Activated CD8-positive, alpha-beta T cell treated with anti-CD3 and anti-CD28 coated beads for 36 hours (primary cell): Measurements from ENCODE around the gene CTSZ. TPM values are rescaled to one million over a fixed set of nuclear protein-coding genes. Genes with fewer than 3 reads are reported as not detected.

ENCODE experiments used
- ATAC-seq: fragments of 200-7000 bp; cut with Tn5 transposase; one replicate; pipeline ENCODE4 v1.10.0; 2021; ENCODE audit warnings: mild to moderate bottlenecking, moderate library complexity
- CTCF ChIA-PET: fragments of 350-600 bp; sonication (Branson Sonifier 250); formaldehyde crosslinking; loops from one replicate; lab custom pipeline; 2021; ENCODE audit warnings: antibody characterized with exemption; lab: Charles Lee
- POLR2A ChIA-PET: fragments of 350-600 bp; sonication (Branson Sonifier 250); formaldehyde crosslinking; loops from one replicate; lab custom pipeline; 2021; ENCODE audit warnings: antibody characterized with exemption; lab: Charles Lee
- DNase-seq: peaks from one replicate; pipeline ENCODE4 v3.0.0-alpha.2; 2020
- H3K27ac Mint-ChIP-seq: one replicate; pipeline ENCODE4 v1.8.0; 2021; ENCODE audit warnings: mild to moderate bottlenecking, mixed read lengths
- H3K27me3 Mint-ChIP-seq: one replicate; pipeline ENCODE4 v1.8.0; 2021; ENCODE audit warnings: mixed read lengths
- H3K36me3 Mint-ChIP-seq: one replicate; pipeline ENCODE4 v1.8.0; 2021; ENCODE audit warnings: low read depth, mixed read lengths
- H3K4me1 Mint-ChIP-seq: one replicate; pipeline ENCODE4 v1.8.0; 2021; ENCODE audit warnings: low read depth, mixed read lengths
- H3K4me3 Mint-ChIP-seq: one replicate; pipeline ENCODE4 v1.8.0; 2021; ENCODE audit warnings: mild to moderate bottlenecking, moderate library complexity, mixed read lengths
- H3K9me3 Mint-ChIP-seq: one replicate; pipeline ENCODE4 v1.8.0; 2021; ENCODE audit warnings: mixed read lengths
- intact Hi-C: fragments of 100-400 bp; cut with micrococcal nuclease; formaldehyde crosslinking; loops from one replicate; pipeline ENCODE4 v1.10.0; 2022
- total RNA-seq, 2 experiments: library from RNA; stranded (reverse); gene quantifications; one replicate each; pipeline ENCODE4 v1.2.3, GENCODE V29; 2021
- TF ChIP-seq, protein P1 (sequence below): fragments of 200-600 bp; IDR thresholded peaks from one replicate; pipeline ENCODE4 v1.8.0; 2022; ENCODE audit warnings: antibody characterized with exemption, mild to moderate bottlenecking

Gene CTSZ
- total RNA-seq, 2 experiments from 2014 or later, result 17.9 to 18.4 TPM

DNA sequence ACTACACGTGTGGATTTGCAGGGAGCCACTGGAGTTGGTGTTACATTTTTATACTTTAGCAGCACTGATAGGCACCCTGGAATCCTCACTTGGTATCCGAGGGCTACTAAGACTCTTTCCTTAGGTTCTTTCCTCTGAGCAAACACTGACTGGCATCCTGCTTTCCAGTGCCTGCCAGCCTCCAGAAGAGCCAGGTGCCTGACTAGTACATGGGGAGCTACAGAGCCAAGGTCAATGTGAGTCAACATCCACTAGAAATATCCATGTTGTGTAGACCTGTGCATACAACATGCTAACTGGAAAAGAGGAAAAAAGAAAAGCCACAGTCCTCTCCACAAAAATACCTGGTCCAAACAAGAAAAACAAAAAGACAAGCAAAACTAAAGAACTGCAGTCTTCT lies 18.0 kb upstream of the CTSZ start:
- intact Hi-C loops, result no loop called here
- CTCF ChIA-PET, result interaction anchor here (1.3 kb wide), 1 partner anchor 8 kb away, joined by 4 read pairs; no protein-coding TSS in a partner anchor
- POLR2A ChIA-PET, result interaction anchor here (1.2 kb wide), 1 partner anchor 11 kb away, joined by 3 read pairs; no protein-coding TSS in a partner anchor
- no peaks in the 10 kb centered on the region for H3K27me3 Mint-ChIP-seq
- peaks cover 52% of the 10 kb centered on the region for H3K4me1 Mint-ChIP-seq
- ATAC-seq (no peak), DNase-seq (no peak)
- H3K9me3 Mint-ChIP-seq, result no peaks in the 10 kb centered on the region
- H3K27ac Mint-ChIP-seq, result no peak overlapping the region
- H3K36me3 Mint-ChIP-seq, result peaks cover 51% of the 10 kb centered on the region
- TF ChIP-seq, protein P1, sequence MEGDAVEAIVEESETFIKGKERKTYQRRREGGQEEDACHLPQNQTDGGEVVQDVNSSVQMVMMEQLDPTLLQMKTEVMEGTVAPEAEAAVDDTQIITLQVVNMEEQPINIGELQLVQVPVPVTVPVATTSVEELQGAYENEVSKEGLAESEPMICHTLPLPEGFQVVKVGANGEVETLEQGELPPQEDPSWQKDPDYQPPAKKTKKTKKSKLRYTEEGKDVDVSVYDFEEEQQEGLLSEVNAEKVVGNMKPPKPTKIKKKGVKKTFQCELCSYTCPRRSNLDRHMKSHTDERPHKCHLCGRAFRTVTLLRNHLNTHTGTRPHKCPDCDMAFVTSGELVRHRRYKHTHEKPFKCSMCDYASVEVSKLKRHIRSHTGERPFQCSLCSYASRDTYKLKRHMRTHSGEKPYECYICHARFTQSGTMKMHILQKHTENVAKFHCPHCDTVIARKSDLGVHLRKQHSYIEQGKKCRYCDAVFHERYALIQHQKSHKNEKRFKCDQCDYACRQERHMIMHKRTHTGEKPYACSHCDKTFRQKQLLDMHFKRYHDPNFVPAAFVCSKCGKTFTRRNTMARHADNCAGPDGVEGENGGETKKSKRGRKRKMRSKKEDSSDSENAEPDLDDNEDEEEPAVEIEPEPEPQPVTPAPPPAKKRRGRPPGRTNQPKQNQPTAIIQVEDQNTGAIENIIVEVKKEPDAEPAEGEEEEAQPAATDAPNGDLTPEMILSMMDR, result no peak
- no peak overlapping the region for H3K4me3 Mint-ChIP-seq

DNA sequence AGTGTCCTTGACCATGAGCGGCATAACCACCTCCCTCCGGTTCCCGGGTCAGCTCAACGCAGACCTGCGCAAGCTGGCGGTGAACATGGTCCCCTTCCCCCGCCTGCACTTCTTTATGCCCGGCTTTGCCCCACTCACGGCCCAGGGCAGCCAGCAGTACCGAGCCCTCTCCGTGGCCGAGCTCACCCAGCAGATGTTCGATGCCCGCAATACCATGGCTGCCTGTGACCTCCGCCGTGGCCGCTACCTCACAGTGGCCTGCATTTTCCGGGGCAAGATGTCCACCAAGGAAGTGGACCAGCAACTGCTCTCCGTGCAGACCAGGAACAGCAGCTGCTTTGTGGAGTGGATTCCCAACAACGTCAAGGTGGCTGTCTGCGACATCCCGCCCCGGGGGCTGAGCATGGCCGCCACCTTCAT lies 17.1 kb upstream of the CTSZ start:
- Mint-ChIP-seq H3K4me3 (no peak overlapping the region), H3K27ac (no peak overlapping the region), H3K4me1 (peaks cover 43% of the 10 kb centered on the region), H3K9me3 (no peaks in the 10 kb centered on the region), H3K27me3 (no peaks in the 10 kb centered on the region), H3K36me3 (peaks cover 44% of the 10 kb centered on the region)
- ChIA-PET CTCF (interaction anchor here (1.3 kb wide), 1 partner anchor 9 kb away, joined by 4 read pairs; no protein-coding TSS in a partner anchor), POLR2A (interaction anchor here (0.6 to 3.1 kb wide), 7 partner anchors 8 to 339 kb away, joined by 3 to 18 read pairs (median 3); partner anchors contain the start of gene ATP5F1E)
- intact Hi-C loops, result no loop called here
- TF ChIP-seq, protein P1, result no peak
- ATAC-seq, result no peak
- no peak for DNase-seq

DNA sequence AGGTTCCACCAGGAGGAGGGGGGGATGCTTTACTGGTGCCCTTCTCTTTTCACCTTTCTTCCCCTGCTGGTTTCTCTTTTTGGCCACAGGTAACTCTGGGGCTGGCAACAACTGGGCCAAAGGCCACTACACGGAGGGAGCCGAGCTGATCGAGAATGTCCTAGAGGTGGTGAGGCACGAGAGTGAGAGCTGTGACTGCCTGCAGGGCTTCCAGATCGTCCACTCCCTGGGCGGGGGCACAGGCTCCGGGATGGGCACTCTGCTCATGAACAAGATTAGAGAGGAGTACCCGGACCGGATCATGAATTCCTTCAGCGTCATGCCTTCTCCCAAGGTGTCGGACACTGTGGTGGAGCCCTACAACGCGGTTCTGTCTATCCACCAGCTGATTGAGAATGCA lies 16.6 kb upstream of the CTSZ start:
- H3K27ac Mint-ChIP-seq, result no peak overlapping the region
- no peaks in the 10 kb centered on the region for H3K9me3 Mint-ChIP-seq
- ChIA-PET CTCF (interaction anchor here (1.1 to 1.3 kb wide), 2 partner anchors 8 to 10 kb away, joined by 3 to 4 read pairs; partner anchors contain the start of gene ATP5F1E), POLR2A (interaction anchor here (0.6 to 3.1 kb wide), 6 partner anchors 9 to 338 kb away, joined by 3 to 18 read pairs (median 3); partner anchors contain the start of gene ATP5F1E)
- no peak for DNase-seq
- intact Hi-C loops, result no loop called here
- H3K27me3 Mint-ChIP-seq, result no peaks in the 10 kb centered on the region
- peaks cover 39% of the 10 kb centered on the region for H3K36me3 Mint-ChIP-seq
- no peak for ATAC-seq
- TF ChIP-seq, protein P1, result no peak
- peaks cover 38% of the 10 kb centered on the region for H3K4me1 Mint-ChIP-seq
- no peak overlapping the region for H3K4me3 Mint-ChIP-seq

DNA sequence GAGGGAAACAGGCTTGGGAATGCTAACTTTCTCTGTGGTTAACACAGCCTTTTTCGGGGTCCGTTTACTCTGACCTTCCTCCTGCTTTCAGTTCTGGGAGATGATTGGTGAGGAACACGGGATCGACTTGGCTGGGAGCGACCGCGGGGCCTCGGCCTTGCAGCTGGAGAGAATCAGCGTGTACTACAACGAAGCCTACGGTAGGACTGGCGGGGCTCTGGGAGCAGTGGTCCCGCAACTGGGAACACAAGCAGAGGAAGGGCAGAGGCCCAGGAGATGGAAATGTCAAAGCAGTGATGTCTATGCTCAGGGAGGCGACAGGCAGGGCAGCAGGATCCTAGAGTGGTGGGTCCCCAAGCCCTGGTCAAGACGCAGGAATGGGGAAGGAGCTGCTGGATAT lies 15.7 kb upstream of the CTSZ start:
- intact Hi-C loops, result no loop called here
- POLR2A ChIA-PET, result interaction anchor here (3.1 kb wide), 1 partner anchor 10 kb away, joined by 18 read pairs; the partner anchor contains the start of gene ATP5F1E
- no peaks in the 10 kb centered on the region for H3K9me3 Mint-ChIP-seq
- H3K27ac Mint-ChIP-seq, result no peak overlapping the region
- TF ChIP-seq, protein P1, result no peak
- no peak overlapping the region for H3K4me3 Mint-ChIP-seq
- CTCF ChIA-PET, result interaction anchor here (1.1 kb wide), 1 partner anchor 9 kb away, joined by 3 read pairs; the partner anchor contains the start of gene ATP5F1E
- H3K27me3 Mint-ChIP-seq, result no peaks in the 10 kb centered on the region
- H3K36me3 Mint-ChIP-seq, result peaks cover 33% of the 10 kb centered on the region
- H3K4me1 Mint-ChIP-seq, result peaks cover 30% of the 10 kb centered on the region
- DNase-seq, result no peak
- no peak for ATAC-seq

DNA sequence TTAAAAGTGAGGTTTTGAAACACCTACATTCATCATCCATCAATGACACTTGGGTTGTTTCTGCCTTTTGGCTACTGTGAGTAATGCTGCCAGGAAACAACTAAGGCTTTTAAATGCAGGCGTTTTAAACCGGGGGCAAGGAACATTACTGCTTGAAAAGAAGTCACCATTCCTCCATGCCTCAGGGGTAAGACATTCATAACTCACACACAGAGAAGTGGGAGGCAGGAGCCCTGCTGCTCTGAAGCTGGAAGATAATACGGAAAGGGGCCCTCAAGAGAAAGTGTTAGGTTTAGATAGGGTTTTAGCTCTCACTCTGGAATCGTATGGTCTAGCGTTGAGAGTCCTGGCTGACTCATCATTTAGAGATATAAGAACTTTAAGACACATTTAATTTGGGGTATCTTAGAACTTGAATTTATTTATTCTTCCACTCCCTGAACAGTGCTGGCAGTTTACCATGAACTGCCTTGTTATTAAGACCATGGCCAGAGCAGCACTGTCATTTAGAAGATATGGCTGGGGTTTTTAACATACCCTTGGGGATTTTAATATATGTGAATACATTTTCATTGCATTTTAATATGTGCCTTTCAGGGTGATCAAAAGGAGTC lies 14.0 kb upstream of the CTSZ start:
- no peak overlapping the region for H3K4me3 Mint-ChIP-seq
- peaks cover 26% of the 10 kb centered on the region for H3K4me1 Mint-ChIP-seq
- no peaks in the 10 kb centered on the region for H3K27me3 Mint-ChIP-seq
- DNase-seq, result no peak
- no peak overlapping the region for H3K27ac Mint-ChIP-seq
- CTCF ChIA-PET, result no interaction called here
- TF ChIP-seq, protein P1, result no peak
- H3K9me3 Mint-ChIP-seq, result no peaks in the 10 kb centered on the region
- no peak for ATAC-seq
- POLR2A ChIA-PET, result interaction anchor here (1.2 to 3.1 kb wide), 2 partner anchors 8 to 11 kb away, joined by 4 to 18 read pairs; partner anchors contain the start of gene ATP5F1E
- H3K36me3 Mint-ChIP-seq, result peaks cover 21% of the 10 kb centered on the region
- intact Hi-C loops, result no loop called here
